Measurements from ENCODE around the gene LUC7L3.

GRCh38 chr17:50721194-50722010 lies 2.0 kb downstream of the LUC7L3 start:
- TF ChIP-seq CTCF (IDR thresholded peaks at IDR 0.05) (no peak), EP300 (IDR thresholded peaks at IDR 0.05) (no peak), POLR2AphosphoS5 (IDR thresholded peaks at IDR 0.05) (no peak), POLR2A (IDR thresholded peaks at IDR 0.05) (no peak)

Measured in stomach (tissue), 4 donors.